Activated B cell treated with CpG ODN at 0.5 μM for 24 hours (primary cell): Measurements from ENCODE around the gene CCDC12. TPM values are rescaled to one million over a fixed set of nuclear protein-coding genes. Genes with fewer than 3 reads are reported as not detected.
A peak's percentile ranks its signal among the peaks of the same experiment; 100 is the strongest.

ENCODE experiments used
- ATAC-seq: fragments of 200-7000 bp; cut with Tn5 transposase; one replicate; pipeline ENCODE4 v1.10.0; 2021; ENCODE audit warnings: low read depth, mild to moderate bottlenecking, moderate library complexity
- CTCF ChIA-PET: fragments of 350-600 bp; sonication (Branson Sonifier 250); formaldehyde crosslinking; loops from one replicate; lab custom pipeline; 2021; ENCODE audit warnings: antibody characterized with exemption; lab: Charles Lee
- POLR2A ChIA-PET: fragments of 350-600 bp; sonication (Branson Sonifier 250); formaldehyde crosslinking; loops from one replicate; lab custom pipeline; 2021; ENCODE audit warnings: antibody characterized with exemption; lab: Charles Lee
- DNase-seq: peaks from one replicate; pipeline ENCODE4 v3.0.0; 2022
- H3K27ac Mint-ChIP-seq: one replicate; pipeline ENCODE4 v1.8.0; 2020; ENCODE audit warnings: mixed read lengths
- H3K27me3 Mint-ChIP-seq: one replicate; pipeline ENCODE4 v1.8.0; 2021; ENCODE audit warnings: mixed read lengths
- H3K36me3 Mint-ChIP-seq: one replicate; pipeline ENCODE4 v1.8.0; 2021; ENCODE audit warnings: low read depth, mixed read lengths
- H3K4me1 Mint-ChIP-seq: one replicate; pipeline ENCODE4 v1.8.0; 2021; ENCODE audit warnings: mixed read lengths
- H3K4me3 Mint-ChIP-seq: one replicate; pipeline ENCODE4 v1.8.0; 2020; ENCODE audit warnings: mild to moderate bottlenecking, mixed read lengths
- H3K9me3 Mint-ChIP-seq: one replicate; pipeline ENCODE4 v1.8.0; 2020; ENCODE audit warnings: mixed read lengths
- CTCF ChIP-seq: fragments of 200-600 bp; IDR thresholded peaks from one replicate; pipeline ENCODE4 v1.8.0; 2022; ENCODE audit warnings: antibody characterized with exemption, mild to moderate bottlenecking
- intact Hi-C: fragments of 100-400 bp; cut with micrococcal nuclease; formaldehyde crosslinking; loops from one replicate; pipeline ENCODE4 v1.15.1; 2024
- total RNA-seq: library from RNA; stranded (reverse); gene quantifications from 2 replicates; pipeline ENCODE4 v1.2.3, GENCODE V29; 2022

The CCDC12 gene
- total RNA-seq, 1 donor from 2014 or later = 98.4 TPM

DNA sequence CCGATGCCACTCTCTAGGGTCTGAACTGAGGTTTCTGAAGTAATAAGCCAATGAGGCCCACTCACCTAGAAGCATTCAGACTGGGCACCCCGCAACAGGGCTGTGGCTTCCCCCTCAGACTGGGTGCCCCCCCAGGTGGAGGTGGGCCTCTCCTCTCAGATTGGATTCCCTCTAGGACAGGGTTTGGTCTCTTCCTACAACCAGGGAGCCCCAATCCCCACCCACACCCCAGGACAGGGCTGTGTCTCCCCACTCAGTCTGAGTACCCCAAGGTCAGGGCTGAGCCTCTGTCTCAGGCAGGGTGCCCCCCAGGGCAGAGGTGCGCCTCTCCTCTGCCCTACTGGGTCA is 71.4 kb downstream of the CCDC12 start:
- no peaks in the 10 kb centered on the region for H3K9me3 Mint-ChIP-seq
- peaks cover 7% of the 10 kb centered on the region for H3K4me1 Mint-ChIP-seq
- intact Hi-C loops = no loop called here
- ChIA-PET CTCF (no interaction called here), POLR2A (no interaction called here)
- H3K36me3 Mint-ChIP-seq = no peaks in the 10 kb centered on the region
- TF ChIP-seq CTCF = no peak
- peak; percentile 11 for DNase-seq
- H3K4me3 Mint-ChIP-seq = no peak overlapping the region
- no peak for ATAC-seq
- no peak overlapping the region for H3K27ac Mint-ChIP-seq
- H3K27me3 Mint-ChIP-seq = no peaks in the 10 kb centered on the region

DNA sequence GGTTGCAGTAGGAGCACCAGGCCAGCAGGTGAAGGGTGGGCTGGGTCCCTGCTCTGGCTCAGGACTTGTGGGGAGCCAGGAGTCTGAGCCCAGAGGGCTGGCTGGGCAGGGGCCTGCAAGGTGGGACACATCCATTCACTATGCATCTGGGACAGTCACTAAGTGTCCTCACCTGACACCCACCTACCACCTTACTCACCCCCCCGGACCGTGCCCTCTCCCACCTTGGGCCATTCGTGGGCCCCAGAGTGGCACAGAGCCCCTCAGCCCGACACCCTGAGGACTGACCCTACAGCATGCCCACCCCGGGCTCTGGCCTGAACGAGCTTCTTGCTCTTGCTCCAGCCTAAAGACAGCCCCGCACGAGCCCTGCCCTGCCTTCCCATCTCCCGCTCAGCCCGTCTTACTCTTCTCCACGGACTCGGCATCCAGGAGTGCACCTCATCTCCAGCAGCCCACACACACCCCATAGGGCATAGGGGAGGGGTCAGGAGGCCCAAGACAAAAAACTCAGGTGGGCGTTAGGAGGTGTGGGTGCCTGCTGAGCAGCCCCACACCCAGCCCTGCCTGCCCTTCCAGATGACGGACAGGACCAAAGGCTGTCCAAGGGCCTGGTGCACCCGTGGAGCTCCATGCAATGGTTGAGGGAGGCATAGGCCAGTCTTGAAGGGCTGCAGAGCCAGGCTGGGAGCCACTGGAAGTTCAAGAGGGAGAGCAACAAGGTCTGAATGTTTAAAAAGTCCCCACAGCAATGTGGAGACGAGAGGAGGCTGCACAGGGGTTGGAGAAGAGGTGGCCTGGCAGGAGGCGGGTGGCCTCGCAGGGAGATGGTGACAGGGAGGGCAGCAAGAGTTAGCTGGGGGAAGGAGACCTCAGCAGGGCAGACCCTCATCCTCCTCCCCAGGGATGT is 72.0 kb downstream of the CCDC12 start:
- TF ChIP-seq CTCF = no peak
- DNase-seq (peak; percentile 13), ATAC-seq (no peak)
- ChIA-PET CTCF (no interaction called here), POLR2A (no interaction called here)
- Mint-ChIP-seq H3K4me1 (peaks cover 5% of the 10 kb centered on the region), H3K4me3 (no peak overlapping the region), H3K27ac (no peak overlapping the region), H3K36me3 (no peaks in the 10 kb centered on the region), H3K27me3 (no peaks in the 10 kb centered on the region), H3K9me3 (no peaks in the 10 kb centered on the region)
- intact Hi-C loops = no loop called here

- peaks cover 1% of the 10 kb centered on the region for H3K27me3 Mint-ChIP-seq
- H3K4me3 Mint-ChIP-seq = no peak overlapping the region
- H3K9me3 Mint-ChIP-seq = no peaks in the 10 kb centered on the region
- ATAC-seq (no peak), DNase-seq (no peak)
- no peak for TF ChIP-seq CTCF
- ChIA-PET CTCF (no interaction called here), POLR2A (no interaction called here)
- intact Hi-C loops = no loop called here
- H3K4me1 Mint-ChIP-seq = peaks cover 5% of the 10 kb centered on the region
- no peak overlapping the region for H3K27ac Mint-ChIP-seq
- H3K36me3 Mint-ChIP-seq = no peaks in the 10 kb centered on the region
Measured at GRCh38 chr3:46903341-46904302, 72.9 kb downstream of the CCDC12 start.

GRCh38 chr3:46902188-46902631 is 74.3 kb downstream of the CCDC12 start:
- Mint-ChIP-seq H3K4me1 (peaks cover 8% of the 10 kb centered on the region), H3K9me3 (no peaks in the 10 kb centered on the region), H3K4me3 (no peak overlapping the region), H3K27me3 (peaks cover 6% of the 10 kb centered on the region), H3K36me3 (no peaks in the 10 kb centered on the region), H3K27ac (no peak overlapping the region)
- no peak for ATAC-seq
- no peak for TF ChIP-seq CTCF
- intact Hi-C loops = no loop called here
- POLR2A ChIA-PET = no interaction called here
- CTCF ChIA-PET = no interaction called here
- no peak for DNase-seq
